HG02870 (cell line): ENCODE data around the gene FGF21.

Experiments
- ATAC-seq: cut with Tn5 transposase; IDR thresholded peaks from one replicate; pipeline ENCODE4 v1.9.1; 2021; ENCODE audit warnings: mild to moderate bottlenecking, moderate library complexity; ENCODE audit not compliant: unreplicated experiment

FGF21 gene

DNA sequence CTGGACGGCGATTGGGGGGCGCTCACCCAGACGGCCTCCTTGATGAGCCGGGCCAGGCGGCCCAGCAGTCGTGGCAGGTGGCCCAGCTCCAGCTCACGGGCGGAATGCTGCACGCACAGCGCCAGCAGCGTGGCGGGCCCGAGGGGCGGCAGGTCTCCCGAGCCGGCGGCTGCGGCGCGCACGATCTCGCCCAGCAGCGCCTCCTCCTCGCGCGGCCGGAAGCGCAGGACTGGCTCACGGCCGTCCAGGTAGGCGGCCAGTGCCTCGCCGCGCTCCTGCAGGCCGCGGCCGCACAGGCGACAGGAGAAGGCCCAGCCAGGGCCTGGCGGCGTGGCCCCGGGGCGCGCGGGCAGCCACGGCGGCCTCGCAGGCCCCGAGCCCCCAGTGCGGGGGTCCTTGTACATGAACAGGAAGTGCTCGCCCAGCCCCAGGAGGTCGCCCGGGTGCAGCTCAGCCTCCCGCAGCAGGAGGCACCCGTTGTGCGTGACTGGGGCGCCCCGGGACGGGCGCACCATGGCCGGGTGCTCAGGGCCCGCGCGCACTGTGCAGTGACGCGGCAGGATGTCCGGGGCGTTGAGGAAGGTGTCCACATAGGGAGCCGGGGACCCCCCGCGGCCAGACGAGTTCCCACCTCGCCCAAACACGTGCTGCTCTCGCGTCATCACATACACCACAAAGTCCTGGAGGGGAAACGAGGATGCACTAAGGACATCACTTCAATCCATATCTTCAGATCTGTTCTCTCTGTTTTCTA is 26.2 kb upstream of the FGF21 start:
- no peak for ATAC-seq

DNA sequence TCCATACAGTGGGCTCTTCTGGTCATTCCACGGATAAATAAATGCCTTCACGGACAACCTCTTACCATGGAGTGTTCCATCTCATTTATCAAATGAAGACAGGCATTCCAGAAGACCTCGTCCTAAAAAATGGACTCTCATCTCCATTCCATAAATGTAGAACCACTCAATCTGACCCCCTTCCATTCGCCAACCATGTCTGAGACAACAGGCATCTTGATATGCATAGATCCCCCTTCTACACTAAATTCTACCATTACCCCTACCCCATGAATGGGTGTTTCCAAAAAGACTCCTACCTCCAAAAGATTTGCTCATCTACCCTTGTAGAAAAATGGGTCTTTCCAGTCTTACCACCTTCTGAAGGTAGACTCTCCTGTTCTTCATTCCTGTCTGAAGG is 23.9 kb upstream of the FGF21 start:
- ATAC-seq = no peak

DNA sequence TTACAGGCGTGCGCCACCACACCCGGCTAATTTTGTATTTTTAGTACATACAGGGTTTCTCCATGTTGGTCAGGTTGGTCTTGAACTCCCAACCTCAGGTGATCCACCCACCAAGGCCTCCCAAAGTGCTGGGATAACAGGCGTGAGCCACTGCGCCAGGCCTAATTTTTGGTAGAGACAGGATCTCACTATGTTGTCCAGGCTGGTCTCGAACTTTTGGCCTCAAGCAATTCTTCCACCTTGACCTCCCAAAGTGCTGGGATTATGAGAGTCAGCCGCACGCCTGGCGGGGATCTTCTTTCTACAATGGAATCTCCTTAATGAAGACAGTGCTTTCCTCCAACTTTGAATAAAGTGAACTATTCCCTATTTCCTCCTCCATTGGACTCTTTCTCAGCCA is 20.7 kb upstream of the FGF21 start:
- ATAC-seq = no peak

DNA sequence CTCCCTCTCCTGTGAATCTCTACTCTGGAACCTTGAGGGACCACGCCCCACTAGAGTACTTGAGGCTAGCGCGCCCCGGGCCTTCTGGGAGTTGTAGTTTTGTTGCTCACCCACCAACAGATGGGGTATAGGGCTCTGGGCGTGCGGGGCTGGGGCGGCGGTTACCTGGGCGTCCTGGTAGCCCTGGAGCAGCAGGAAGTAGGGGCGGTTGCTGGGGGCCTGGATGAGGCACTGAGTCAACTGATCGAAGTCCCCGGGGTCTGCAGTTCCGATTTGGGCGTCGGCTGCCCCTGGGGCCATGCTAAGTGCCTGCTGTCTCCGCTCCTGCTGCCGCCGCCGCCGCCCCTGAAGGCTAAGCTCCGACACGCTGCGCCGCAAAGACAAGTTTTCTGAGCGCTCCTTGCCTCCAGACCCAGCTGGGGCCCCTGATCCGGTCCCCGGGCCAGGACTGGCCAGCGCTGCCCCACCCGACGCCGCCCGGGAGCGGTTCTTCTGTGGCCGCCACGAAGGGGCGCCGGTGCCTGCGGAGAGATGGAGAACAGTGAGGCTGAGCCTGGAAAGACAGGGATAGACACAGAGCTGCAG is 20.2 kb upstream of the FGF21 start:
- ATAC-seq = no peak

DNA sequence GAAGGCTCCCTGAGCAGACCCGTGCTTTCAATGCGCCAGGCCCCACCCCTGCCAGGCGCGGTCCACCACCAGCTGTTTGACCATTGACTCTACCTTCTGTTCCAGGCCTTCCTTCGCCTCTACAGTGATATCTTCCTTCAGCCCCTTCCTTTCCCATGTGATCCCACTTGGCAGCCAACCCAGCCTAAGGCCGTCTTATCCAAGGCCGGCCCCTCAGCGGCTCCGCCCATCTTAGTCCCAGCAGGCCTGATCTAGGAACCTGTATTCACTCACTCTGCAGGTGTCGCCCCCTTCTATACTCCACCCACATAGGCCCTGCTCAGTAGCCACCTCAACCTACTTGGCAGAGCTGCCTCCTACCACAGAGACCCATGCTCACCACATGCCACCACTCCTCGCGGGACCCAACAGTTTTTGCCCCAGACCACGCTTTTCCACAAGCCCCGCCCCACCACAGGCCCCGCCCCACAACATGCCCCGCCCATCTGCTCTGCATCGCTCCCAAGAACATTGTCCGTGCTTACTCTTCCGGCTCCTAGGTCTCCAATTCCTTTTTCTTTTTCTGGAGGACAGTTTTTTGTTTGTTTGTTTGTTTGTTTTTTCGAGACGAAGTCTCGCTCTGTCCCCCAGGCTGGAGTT is 17.8 kb upstream of the FGF21 start:
- ATAC-seq = no peak

DNA sequence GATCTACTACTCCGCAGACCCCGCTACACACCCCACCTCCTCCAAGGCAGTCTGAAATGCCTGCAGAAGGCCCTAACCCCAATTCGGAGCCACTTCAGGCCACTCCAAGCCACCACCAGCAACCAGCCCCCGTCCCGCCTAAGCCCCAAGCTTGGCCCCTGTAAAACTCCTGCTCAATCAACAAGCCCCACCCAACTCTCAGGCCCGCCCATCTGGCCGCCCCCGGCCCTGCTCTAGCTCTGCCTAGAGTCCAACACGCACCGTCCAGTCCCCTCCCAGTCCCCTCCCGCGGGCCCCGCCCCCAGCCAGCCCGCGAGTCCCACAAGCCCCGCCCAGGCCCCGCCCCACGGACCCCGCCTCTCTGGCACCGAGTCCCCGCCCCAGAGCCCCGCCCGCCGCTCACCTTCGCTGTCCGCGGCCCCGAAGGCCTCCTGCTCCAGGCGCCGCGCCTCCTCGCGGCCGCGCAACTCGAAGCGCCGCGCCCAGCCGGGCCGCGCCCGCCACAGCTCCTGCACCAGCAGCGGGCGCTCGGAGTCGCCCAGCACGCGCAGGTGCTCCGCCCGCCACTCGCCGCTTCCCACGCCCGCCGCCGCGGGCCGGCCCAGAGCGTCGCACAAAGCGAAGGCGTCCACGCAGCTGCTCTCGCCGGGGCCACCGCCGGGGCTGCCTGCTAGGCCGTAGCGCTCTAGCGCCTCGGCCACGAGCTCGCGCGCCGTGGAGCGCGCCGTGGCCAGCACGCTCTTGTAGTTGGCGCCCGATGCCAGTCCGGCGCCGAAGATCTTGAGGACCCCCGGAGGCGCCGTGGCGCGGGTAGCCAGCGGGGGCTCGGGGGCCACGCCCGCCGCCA is 16.5 kb upstream of the FGF21 start:
- ATAC-seq = no peak

DNA sequence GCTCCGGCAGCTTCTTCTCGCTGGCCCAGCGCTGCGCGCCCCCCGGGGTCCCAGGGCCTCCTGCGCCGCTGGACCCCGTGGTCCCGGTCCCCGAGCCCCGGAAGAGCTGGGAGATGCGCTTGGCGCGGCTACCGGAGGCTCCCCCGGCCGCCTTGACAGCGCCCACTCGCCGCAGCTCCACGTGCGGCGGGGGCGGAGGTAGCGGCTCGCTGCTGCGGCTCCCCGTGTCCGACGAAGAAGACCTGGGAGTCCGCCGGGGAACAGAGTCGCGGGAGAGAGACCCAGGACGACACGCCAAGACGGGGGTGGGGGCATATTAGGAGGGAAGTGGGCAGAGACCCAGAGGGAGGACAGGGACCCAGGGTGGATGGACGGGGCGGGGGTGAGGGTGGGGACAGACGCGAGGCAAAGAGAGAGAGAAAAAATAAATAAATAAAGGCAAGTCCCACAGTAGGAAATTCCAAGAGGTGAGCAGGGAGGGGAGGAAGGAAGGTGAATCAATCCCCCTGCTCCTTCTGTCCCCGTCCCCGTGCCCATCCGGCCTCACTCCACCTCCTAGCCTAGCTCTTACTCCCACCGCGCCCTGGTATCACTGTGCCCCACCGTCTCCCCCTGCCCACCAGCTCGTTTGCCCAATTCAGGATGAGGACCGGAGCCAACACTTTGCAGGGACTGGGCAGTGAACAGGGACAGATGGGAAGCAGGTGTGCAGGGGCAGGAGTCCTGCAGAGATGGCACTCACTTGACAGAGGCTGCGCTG is 15.7 kb upstream of the FGF21 start:
- no peak for ATAC-seq

DNA sequence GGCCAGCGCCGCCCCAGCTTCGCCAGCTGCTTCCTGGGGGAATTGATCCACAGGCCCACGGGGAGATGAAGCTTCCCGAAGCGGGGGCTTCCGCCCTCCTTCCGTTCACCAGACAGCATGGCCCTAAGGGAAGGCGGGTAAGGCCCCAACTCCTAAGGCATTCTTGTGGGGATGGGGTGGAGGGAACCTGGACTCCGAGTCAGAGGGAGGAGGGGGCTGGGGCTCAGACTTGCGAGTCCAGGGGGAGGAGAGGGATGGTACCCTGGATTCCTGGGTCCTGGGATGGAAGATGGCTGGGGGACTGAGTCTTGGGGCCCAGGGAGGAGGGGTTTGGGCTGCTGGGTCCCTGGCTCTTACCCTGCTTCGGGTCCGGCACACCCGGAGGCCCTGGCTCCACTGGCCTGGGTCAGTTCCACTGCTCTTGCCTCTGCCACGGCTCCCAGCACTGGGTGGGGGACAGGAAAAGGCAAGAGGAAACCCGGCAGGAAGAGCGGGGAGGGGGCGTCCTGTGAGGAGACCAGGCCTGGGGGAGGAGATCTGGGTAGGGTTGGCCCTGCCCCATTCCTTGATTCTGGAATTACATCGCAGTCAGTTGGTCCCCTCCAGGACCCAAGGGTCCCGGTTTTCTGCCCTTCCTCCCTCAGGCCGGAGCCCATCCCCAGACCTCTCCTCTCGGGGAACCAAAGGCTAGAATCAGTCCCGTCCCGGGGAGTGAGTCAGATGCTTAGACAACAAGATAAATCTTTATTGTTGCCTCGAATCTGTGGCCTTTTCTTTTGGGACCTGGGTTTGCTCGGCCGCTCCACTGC is 15.0 kb upstream of the FGF21 start, which contains the start of gene RASIP1:
Gene RASIP1 (minus strand): TSS at position 447 of the 809 bp plus-strand sequence. CDS start 328 bp downstream, at position 119.
- no peak for ATAC-seq

DNA sequence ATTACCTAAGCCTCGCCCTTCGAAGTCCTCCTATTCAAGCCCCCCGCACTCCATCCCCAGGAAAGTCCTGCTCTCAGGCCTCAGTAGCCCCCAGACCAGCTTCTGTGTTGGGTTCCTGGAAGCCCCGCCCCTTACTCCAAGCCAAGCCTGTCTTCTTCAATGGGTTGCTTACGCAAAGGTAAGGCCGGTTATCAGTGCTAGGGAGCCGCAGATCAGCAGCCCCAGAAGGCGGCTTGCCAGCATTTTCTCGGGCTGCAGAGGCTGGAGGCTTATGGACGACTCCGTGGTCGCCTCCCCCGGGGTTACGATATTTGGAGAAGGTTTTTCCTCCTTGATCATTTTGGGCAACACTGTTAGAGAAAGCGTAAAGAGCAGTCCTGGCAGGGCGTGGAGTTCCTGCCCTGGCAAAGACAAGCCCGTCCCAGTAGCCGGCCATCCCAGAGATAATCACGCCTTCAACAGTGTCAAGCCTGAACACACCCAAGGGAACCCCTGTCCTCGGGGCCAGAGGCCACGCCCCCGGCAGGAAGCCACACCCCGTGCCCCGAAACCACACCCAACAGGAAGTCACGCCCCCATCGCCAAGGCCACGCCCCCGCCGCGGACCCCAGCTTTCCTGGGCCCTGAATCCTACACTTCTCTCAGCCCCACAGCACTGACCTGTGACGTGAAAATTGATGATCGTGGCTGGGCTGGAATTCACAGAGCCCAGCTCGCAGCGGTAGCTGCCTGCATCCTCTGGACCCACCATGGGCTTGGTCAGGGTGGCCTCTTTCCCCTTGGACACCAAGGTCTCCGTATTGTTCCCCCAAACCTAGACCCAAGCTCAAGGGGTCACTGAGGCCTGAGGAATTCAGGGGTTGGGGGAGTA is 14.0 kb upstream of the FGF21 start:
- ATAC-seq = no peak

DNA sequence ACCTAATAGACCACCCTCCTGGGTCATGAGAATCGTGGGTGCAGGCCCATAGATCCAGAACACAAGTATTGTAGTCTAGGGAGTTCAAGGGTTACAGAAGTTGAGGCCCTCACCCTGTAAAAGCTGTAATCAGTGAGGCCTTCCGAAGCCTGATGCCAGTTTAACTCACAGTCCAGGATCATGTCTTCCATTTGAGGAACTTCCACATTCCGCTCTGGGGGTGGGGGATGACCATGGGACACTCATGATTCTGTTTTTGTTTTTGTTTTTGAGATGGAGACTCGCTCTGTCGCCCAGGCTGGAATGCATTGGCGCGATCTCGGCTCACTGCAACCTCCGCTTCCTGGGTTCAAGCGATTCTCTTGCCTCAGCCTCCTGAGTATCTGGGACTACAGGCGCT is 13.2 kb upstream of the FGF21 start:
- ATAC-seq = no peak

DNA sequence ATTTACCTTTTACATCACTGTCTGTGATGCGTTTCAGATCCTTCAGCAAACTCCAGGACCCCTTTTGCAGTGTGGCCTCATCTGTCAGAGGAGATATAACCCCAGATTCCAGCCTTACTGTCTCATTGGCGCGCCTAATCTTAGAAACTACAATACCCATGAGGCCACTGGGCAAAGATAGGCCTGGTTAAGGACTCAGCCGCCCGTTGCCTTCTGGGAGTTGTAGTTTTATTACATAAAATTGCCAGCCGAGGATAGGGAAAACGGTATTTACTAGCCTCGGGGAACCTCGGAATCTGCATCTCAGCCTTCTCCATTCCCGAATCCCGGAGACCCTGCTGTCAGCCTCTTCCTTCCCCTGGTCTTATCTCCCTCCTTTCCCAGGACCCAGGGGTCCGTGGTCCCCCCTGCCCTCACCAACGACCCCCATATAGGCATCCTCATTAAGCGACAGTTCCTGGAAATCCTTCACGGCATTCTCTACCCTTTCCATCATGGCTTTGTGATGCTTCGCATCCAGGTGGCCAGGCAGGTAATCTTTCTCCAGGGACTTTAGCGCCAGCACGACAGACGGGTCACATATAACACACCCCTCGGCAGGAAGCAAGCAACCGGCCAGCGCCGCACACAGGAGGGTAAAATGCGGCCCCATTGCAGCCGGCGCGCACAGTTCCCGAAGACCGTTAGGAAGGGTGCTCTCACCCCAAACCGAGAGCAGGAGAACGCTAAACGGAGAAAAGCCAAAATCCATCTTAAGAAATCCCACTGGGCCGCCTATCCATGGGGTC is 9.9 kb upstream of the FGF21 start:
- no peak for ATAC-seq

DNA sequence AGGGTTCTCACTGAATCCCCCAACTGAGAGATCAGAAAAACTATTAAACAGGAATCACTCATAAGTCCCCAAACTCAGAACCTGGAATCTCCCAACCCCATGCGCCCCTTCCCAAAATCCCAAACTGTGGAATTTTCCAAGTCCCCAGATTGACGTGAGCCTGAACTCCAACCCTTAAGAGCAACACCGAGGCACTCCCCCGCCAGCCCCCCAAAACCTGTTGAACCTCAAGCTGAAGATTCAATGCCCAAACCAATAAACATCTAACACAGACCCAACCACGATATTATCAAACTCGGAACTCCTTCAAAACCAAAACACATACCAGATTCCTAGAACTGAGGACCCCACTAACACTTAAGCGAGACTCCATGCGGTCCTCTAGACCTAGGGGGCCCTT is 9.2 kb upstream of the FGF21 start:
- ATAC-seq = no peak

DNA sequence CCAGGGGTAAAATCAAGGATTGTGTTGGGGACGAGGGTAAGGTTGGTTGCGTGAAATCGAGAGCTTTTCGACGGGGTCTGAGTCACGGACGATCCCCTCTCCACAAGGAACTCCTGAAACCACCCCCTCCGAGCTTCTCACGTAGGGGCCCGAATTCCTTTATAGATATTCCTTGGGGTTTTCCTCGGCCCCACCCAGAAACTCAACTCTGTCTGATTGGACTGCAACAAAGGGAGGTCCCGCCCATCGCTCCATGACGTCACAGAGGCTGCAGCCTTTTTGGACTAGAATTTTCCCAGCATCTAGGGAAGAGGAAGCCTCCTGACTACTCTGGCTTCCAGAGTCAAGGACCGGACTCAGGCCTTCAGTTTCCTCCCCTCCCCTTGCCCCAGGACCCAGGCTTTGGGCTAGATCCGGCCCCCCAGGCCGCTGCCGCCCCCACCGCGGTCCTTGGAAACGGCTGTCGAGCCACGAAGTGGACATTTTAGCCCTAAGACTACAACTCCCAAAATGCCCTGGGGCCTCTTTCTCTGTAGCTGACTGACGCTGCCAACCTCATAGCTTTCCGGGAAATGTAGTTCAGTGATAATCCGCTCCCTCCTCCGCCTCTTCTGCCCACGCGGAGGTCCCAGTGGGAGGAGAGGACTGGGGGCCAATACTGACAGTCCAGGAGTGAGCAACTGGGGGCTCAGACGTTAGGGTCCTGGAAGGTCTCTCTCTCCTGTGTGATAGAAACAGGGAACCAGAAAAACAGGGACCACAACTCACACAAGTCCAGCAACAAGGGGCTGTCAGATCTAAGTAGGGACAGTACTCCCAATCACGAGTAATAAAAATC is 8.4 kb upstream of the FGF21 start, which contains the start of gene IZUMO1:
Gene IZUMO1 (minus strand): TSS at position 172 of the 838 bp plus-strand sequence. CDS start 1,050 bp downstream, outside the sequence.
- no peak for ATAC-seq

DNA sequence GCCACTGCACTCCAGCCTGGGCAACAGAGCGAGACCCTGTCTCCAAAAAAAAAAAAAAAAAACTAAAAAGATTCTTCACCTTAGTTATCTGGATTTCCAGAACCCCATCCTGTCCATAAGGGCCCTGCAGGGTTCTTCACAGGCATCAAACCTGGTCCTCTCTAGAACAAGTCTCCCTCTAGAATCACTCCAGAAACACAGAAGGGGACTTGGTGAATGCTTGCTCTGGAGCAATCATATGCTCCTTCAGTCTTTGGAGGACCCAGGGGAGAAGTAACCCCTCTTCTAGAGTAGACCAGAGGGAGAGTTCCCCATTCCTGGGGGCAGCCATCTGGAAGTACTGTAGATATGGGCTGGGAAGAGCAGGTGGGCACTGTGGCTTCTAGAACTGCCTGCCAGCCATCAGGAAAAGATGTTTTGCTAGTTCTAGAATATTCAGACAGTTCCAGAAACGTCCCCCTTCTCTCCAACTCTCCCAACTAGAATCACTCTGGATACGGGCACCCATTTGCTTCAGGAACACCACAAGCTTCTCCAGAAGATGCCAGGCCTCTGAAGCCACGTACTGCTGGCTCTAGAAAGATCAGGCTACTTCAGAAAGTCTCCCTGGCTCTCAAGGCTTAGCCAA is 5.6 kb upstream of the FGF21 start:
- ATAC-seq = no peak

DNA sequence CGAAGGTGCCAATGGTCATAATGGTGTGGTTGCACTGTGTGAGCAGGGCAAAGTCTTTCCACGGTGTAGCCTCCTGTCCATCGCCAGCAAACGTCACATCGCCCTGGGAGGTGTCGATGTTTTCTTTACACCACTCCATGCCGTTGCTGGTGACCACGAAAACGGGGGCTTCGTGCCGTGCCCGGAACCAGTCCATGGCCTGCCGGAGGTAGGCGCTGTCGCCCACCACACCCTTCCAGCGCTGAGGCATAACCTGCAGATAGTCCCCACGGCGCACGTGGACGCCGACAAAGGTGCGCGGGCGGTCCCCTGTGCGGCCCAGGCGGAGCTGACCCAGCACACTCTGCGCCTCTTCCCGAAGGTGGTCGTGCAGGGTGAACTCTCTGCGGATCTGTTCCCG is 5.0 kb upstream of the FGF21 start:
- no peak for ATAC-seq

DNA sequence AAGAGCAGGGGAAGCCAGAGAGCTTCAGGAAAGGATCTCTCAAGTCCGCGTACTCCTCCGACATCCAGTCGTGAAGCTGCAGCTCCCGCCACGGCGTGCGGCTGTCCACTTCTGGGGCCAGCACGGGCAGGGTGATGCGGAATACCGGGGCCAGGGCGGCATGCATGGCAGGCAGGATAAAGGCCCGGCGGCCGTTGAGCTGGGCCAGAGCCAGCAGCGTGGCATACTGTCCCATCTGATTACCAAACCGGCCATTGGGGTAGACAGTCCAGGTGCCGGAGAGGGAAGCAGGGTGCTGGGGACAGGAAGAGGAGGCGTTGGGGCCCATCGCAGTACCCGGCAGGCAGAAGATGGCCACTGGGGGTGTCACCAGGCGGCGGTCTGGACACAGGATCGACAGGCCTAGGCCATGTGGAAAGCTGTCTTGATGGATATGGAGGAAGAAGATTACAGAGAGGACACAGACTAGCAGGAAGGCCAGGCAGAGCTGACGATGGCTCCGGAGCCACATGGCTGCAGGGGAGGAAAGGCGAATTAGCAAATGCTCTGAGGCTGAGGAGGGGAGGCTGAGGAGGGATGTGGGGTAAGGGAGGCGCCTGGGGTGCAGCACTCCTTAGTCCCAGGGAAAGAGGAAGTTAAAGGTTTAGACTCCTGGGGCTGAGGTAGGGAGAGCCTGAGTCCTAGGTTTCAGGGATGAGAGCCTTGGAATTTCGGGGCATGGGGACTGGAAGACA is 4.4 kb upstream of the FGF21 start:
- no peak for ATAC-seq
